SK-N-MC (cell line): ENCODE results near the gene PLEKHG2.

ENCODE experiments used
- EZH2 ChIP-seq: fragments of 200-600 bp; sonication (generic); IDR thresholded peaks from one replicate; pipeline ENCODE4 v1.6.1; 2017; ENCODE audit warnings: antibody characterized with exemption
- FOXP2 ChIP-seq: optimal IDR thresholded peaks from 2 replicates; pipeline ENCODE3; 2011; ENCODE audit warnings: mild to moderate bottlenecking, moderate library complexity; ENCODE audit not compliant: insufficient read depth; ENCODE audit errors: extremely low read length, control extremely low read depth

GRCh38 chr19:39472746-39473442 lies 60.4 kb downstream of the PLEKHG2 start:
- no peak for TF ChIP-seq EZH2
- TF ChIP-seq FOXP2 = no peak
